Hepatocyte (in vitro differentiated cells): ENCODE data around the gene CDC5L.

Experiments
- EZH2 ChIP-seq: fragments of 200-600 bp; sonication (generic); IDR thresholded peaks from 2 replicates; pipeline ENCODE4 v1.6.1; 2016; ENCODE audit warnings: antibody characterized with exemption, mild to moderate bottlenecking, borderline replicate concordance
- EZH2phosphoT487 ChIP-seq: fragments of 200-600 bp; sonication (generic); IDR thresholded peaks from one replicate; pipeline ENCODE4 v1.6.1; 2018; ENCODE audit warnings: antibody characterized with exemption, mild to moderate bottlenecking, low read depth, moderate library complexity; ENCODE audit not compliant: unreplicated experiment, severe bottlenecking
- TF ChIP-seq, protein P1 (sequence below): fragments of 200-600 bp; sonication (generic); IDR thresholded peaks from 2 replicates; pipeline ENCODE4 v1.5.1; 2016; ENCODE audit warnings: antibody characterized with exemption, mild to moderate bottlenecking; ENCODE audit not compliant: poor library complexity

DNA sequence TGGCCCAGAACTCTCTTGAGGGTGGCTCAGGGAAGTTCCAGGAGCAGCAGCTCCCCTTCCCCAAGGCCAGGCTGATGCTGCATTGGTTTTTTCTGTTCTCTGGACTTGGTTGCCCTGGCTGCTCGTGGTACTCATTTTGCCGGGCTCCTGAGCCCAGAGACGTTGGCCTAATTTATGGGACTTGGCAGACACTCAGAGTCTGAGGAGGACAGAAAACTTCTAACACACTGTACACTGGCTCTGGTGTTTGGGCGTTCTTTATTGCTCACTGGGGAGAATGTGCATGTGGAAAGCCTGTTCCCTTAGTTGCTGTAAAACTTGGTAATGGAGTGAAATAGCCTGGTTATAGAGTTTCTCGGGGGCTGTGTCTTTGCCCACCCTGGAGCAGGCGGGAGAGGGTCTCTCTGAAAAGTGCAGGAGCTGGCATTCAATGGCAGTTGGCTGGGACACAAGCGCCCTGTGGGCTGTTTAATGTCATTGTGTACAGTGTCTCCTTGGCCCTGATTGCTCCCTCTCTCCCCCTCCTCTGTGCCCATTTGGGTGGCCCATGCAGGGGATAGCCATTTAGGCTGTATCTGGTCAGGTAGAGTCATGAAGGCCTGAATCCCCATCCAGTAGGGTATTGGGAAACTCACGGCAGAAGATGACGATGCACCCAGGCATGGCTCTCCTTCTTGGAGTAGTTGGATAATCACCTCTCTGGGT, 109.3 kb downstream of the CDC5L start:
- TF ChIP-seq, protein P1, sequence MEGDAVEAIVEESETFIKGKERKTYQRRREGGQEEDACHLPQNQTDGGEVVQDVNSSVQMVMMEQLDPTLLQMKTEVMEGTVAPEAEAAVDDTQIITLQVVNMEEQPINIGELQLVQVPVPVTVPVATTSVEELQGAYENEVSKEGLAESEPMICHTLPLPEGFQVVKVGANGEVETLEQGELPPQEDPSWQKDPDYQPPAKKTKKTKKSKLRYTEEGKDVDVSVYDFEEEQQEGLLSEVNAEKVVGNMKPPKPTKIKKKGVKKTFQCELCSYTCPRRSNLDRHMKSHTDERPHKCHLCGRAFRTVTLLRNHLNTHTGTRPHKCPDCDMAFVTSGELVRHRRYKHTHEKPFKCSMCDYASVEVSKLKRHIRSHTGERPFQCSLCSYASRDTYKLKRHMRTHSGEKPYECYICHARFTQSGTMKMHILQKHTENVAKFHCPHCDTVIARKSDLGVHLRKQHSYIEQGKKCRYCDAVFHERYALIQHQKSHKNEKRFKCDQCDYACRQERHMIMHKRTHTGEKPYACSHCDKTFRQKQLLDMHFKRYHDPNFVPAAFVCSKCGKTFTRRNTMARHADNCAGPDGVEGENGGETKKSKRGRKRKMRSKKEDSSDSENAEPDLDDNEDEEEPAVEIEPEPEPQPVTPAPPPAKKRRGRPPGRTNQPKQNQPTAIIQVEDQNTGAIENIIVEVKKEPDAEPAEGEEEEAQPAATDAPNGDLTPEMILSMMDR, result no peak
- TF ChIP-seq EZH2phosphoT487 (no peak), EZH2 (no peak)
